ENCODE measurements around the gene GSE1.

GRCh38 chr16:85565801-85566526 lies 47.2 kb upstream of the GSE1 start:
- TF ChIP-seq, protein P1, sequence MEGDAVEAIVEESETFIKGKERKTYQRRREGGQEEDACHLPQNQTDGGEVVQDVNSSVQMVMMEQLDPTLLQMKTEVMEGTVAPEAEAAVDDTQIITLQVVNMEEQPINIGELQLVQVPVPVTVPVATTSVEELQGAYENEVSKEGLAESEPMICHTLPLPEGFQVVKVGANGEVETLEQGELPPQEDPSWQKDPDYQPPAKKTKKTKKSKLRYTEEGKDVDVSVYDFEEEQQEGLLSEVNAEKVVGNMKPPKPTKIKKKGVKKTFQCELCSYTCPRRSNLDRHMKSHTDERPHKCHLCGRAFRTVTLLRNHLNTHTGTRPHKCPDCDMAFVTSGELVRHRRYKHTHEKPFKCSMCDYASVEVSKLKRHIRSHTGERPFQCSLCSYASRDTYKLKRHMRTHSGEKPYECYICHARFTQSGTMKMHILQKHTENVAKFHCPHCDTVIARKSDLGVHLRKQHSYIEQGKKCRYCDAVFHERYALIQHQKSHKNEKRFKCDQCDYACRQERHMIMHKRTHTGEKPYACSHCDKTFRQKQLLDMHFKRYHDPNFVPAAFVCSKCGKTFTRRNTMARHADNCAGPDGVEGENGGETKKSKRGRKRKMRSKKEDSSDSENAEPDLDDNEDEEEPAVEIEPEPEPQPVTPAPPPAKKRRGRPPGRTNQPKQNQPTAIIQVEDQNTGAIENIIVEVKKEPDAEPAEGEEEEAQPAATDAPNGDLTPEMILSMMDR (conservative IDR thresholded peaks at IDR 0.05), result no peak
- TF ChIP-seq ZFX (IDR thresholded peaks at IDR 0.05), result no peak

Measured in C4-2B (cell line).